ENCODE measurements around the gene PARD6A.

GRCh38 chr16:67675579-67675935 is 14.8 kb downstream of the PARD6A start:
- no peak for TF ChIP-seq POLR2A (IDR thresholded peaks at IDR 0.05; ENCODE audit: low read depth, low read length)
- no peak for TF ChIP-seq CTCF (IDR thresholded peaks at IDR 0.05; ENCODE audit: extremely low read depth in 1 of 2, insufficient read depth in 1 of 2, low read depth in 1 of 2, low read length in 2 of 2)
- TF ChIP-seq EZH2 (IDR thresholded peaks at IDR 0.05; ENCODE audit: borderline replicate concordance, low read depth, low read length, severe bottlenecking) = no peak
- no peak for TF ChIP-seq MAX (IDR thresholded peaks at IDR 0.05; ENCODE audit: insufficient read depth, insufficient read length)
- TF ChIP-seq GATA2 (IDR thresholded peaks at IDR 0.05; ENCODE audit: insufficient read depth, insufficient read length, low read depth, low read length) = no peak
- TF ChIP-seq POLR2AphosphoS5 (IDR thresholded peaks at IDR 0.05; ENCODE audit: insufficient read depth, low read depth, low read length) = no peak
- TF ChIP-seq FOS (IDR thresholded peaks at IDR 0.05; ENCODE audit: borderline replicate concordance, insufficient read depth, low read length) = no peak
